Gastrocnemius medialis (tissue), 4 donors: Measurements from ENCODE around the gene ITIH5.

ENCODE experiments used
- POLR2A ChIP-seq, 2 donors: fragments of 450-650 bp; IDR thresholded peaks; one replicate each; pipeline ENCODE4 v1.6.1; 2017; ENCODE audit warnings: antibody characterized with exemption in 2 of 2, mild to moderate bottlenecking in 2 of 2, moderate library complexity in 2 of 2
- TF ChIP-seq, protein P1 (sequence below), 5 experiments: fragments of 450-650 bp in 3 of 5; fragments of 200-600 bp in 2 of 5; sonication (generic) in 2 of 5; IDR thresholded peaks in 4 of 5; conservative IDR thresholded peaks in 1 of 5; 1 replicate in 4 of 5; 2 replicates in 1 of 5; pipeline ENCODE4 v1.5.1; 2016 to 2019; ENCODE audit warnings: antibody characterized with exemption in 5 of 5, mild to moderate bottlenecking in 3 of 5, moderate library complexity in 3 of 5

GRCh38 chr10:7550013-7550412, 116.8 kb downstream of the ITIH5 start:
- TF ChIP-seq, protein P1, sequence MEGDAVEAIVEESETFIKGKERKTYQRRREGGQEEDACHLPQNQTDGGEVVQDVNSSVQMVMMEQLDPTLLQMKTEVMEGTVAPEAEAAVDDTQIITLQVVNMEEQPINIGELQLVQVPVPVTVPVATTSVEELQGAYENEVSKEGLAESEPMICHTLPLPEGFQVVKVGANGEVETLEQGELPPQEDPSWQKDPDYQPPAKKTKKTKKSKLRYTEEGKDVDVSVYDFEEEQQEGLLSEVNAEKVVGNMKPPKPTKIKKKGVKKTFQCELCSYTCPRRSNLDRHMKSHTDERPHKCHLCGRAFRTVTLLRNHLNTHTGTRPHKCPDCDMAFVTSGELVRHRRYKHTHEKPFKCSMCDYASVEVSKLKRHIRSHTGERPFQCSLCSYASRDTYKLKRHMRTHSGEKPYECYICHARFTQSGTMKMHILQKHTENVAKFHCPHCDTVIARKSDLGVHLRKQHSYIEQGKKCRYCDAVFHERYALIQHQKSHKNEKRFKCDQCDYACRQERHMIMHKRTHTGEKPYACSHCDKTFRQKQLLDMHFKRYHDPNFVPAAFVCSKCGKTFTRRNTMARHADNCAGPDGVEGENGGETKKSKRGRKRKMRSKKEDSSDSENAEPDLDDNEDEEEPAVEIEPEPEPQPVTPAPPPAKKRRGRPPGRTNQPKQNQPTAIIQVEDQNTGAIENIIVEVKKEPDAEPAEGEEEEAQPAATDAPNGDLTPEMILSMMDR (IDR thresholded peaks at IDR 0.05 in 4 of 5, conservative IDR thresholded peaks at IDR 0.05 in 1 of 5) = no peak
- no peak for TF ChIP-seq POLR2A (IDR thresholded peaks at IDR 0.05)
